Esophagus muscularis mucosa (tissue), 2 donors: ENCODE data around the gene CACNB1.

Experiments used
- EP300 ChIP-seq: sonication (generic); formaldehyde crosslinking; IDR thresholded peaks from one replicate; pipeline ENCODE4 v1.6.1; 2017; ENCODE audit warnings: antibody characterized with exemption
- POLR2A ChIP-seq: fragments of 450-650 bp; IDR thresholded peaks from one replicate; pipeline ENCODE4 v1.6.1; 2017; ENCODE audit warnings: antibody characterized with exemption, moderate library complexity, mild to moderate bottlenecking, low read depth

DNA sequence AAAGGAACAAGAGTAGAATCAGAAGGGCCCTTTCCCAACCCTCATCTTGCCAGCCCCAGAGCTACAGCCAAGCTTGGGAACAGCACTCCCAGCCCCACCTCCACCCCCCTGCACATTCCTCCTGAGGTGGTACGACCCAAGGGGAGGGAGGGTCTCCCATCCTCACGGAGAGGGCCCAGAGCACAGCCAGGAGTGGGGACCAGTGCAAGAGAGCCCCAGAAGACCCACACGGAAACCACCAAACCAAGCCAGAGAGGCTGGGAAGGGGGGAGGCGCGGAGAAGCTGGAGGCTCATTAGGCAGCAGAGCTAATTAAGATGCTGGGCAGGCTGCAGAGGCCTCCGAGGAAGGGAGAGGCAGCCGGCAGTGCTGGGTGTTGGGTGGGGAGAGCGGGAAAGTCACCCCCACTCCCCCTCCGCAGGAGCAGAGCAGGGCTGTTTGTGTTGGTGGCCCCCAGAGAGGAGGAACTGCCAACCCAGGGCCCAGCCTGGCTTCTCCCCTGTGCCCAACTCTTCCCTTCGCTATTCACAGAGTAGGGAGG lies 2.4 kb downstream of the CACNB1 start:
- TF ChIP-seq EP300, result no peak
- no peak for TF ChIP-seq POLR2A
